ENCODE results near the gene GNAO1. TPM values are rescaled to one million over a fixed set of nuclear protein-coding genes. Genes with fewer than 3 reads are reported as not detected.

The GNAO1 gene
- total RNA-seq, 1 donor from 2014 or later: 0.53 TPM

GRCh38 chr16:56206951-56207350 lies 15.7 kb downstream of the GNAO1 start:
- Histone ChIP-seq H3K4me3 (no peak overlapping the region), H3K36me3 (no peaks in the 10 kb centered on the region), H3K4me1 (no peaks in the 10 kb centered on the region), H3K9me3 (no peaks in the 10 kb centered on the region), H3K27ac (no peak overlapping the region), H3K27me3 (no peaks in the 10 kb centered on the region)
- intact Hi-C loops (cut with DNase I): no loop called here
- TF ChIP-seq CTCF (IDR thresholded peaks at IDR 0.05): no peak
- no peak for DNase-seq (ENCODE audit: low spot score in 2 of 2)

- DNase-seq (ENCODE audit: low spot score in 2 of 2): no peak
- Histone ChIP-seq H3K36me3 (no peaks in the 10 kb centered on the region), H3K4me1 (no peaks in the 10 kb centered on the region), H3K9me3 (no peaks in the 10 kb centered on the region), H3K27ac (no peak overlapping the region), H3K4me3 (no peak overlapping the region), H3K27me3 (no peaks in the 10 kb centered on the region)
- intact Hi-C loops (cut with DNase I): no loop called here
- no peak for TF ChIP-seq CTCF (IDR thresholded peaks at IDR 0.05)
These were observed 16.1 kb downstream of the GNAO1 start for GRCh38 chr16:56207421-56207820.

- intact Hi-C loops (cut with DNase I): no loop called here
- Histone ChIP-seq H3K4me1 (no peaks in the 10 kb centered on the region), H3K9me3 (no peaks in the 10 kb centered on the region), H3K4me3 (no peak overlapping the region), H3K27ac (no peak overlapping the region), H3K36me3 (no peaks in the 10 kb centered on the region), H3K27me3 (no peaks in the 10 kb centered on the region)
- no peak for DNase-seq (ENCODE audit: low spot score in 2 of 2)
- no peak for TF ChIP-seq CTCF (IDR thresholded peaks at IDR 0.05)
These were observed 20.2 kb downstream of the GNAO1 start for GRCh38 chr16:56211435-56211981.

GRCh38 chr16:56212144-56212543 lies 20.9 kb downstream of the GNAO1 start:
- intact Hi-C loops (cut with DNase I): no loop called here
- Histone ChIP-seq H3K4me3 (no peak overlapping the region), H3K27me3 (no peaks in the 10 kb centered on the region), H3K4me1 (no peaks in the 10 kb centered on the region), H3K27ac (no peak overlapping the region), H3K36me3 (no peaks in the 10 kb centered on the region), H3K9me3 (no peaks in the 10 kb centered on the region)
- no peak for DNase-seq (ENCODE audit: low spot score in 2 of 2)
- no peak for TF ChIP-seq CTCF (IDR thresholded peaks at IDR 0.05)

GRCh38 chr16:56221995-56222394 lies 30.7 kb downstream of the GNAO1 start:
- no peaks in the 10 kb centered on the region for H3K27me3 ChIP-seq
- no peaks in the 10 kb centered on the region for H3K9me3 ChIP-seq
- DNase-seq (ENCODE audit: low spot score in 2 of 2): no peak
- no peaks in the 10 kb centered on the region for H3K4me1 ChIP-seq
- H3K36me3 ChIP-seq: no peaks in the 10 kb centered on the region
- intact Hi-C loops (cut with DNase I): no loop called here
- no peak for TF ChIP-seq CTCF (IDR thresholded peaks at IDR 0.05)
- no peak overlapping the region for H3K4me3 ChIP-seq
- no peak overlapping the region for H3K27ac ChIP-seq

GRCh38 chr16:56222474-56222997 lies 31.2 kb downstream of the GNAO1 start:
- intact Hi-C loops (cut with DNase I): no loop called here
- Histone ChIP-seq H3K27ac (no peak overlapping the region), H3K4me3 (no peak overlapping the region), H3K9me3 (no peaks in the 10 kb centered on the region), H3K27me3 (no peaks in the 10 kb centered on the region), H3K36me3 (no peaks in the 10 kb centered on the region), H3K4me1 (no peaks in the 10 kb centered on the region)
- DNase-seq (ENCODE audit: low spot score in 2 of 2): no peak
- no peak for TF ChIP-seq CTCF (IDR thresholded peaks at IDR 0.05)
